ENCODE results near the gene RHCG. TPM values are rescaled to one million over a fixed set of nuclear protein-coding genes. Genes with fewer than 3 reads are reported as not detected.

RHCG gene
- total RNA-seq, 1 experiment from 2014 or later = 3.0 TPM

- Histone ChIP-seq H3K4me3 (ENCODE audit: low read depth in 2 of 2, low read length in 2 of 2) (no peak overlapping the region), H3K27me3 (ENCODE audit: control insufficient read depth, insufficient read depth, low read length) (no peaks in the 10 kb centered on the region), H3K36me3 (ENCODE audit: control insufficient read depth, insufficient read depth, low read length) (no peaks in the 10 kb centered on the region), H3K4me1 (ENCODE audit: control insufficient read depth, insufficient read depth, low read length) (peaks cover 29% of the 10 kb centered on the region), H3K9me3 (ENCODE audit: control insufficient read depth, insufficient read depth, low read depth, low read length) (no peaks in the 10 kb centered on the region), H3K27ac (ENCODE audit: low read length) (no peak overlapping the region)
- TF ChIP-seq SIN3A (IDR thresholded peaks at IDR 0.05; ENCODE audit: borderline replicate concordance, insufficient read depth, low read depth, low read length) = no peak
- peak; percentile 87 for TF ChIP-seq CTCF (IDR thresholded peaks at IDR 0.05)
- ChIA-PET CTCF (interaction anchor here (0.7 kb wide), 1 partner anchor 33 kb away, joined by 6 read pairs; no protein-coding TSS in a partner anchor), POLR2A (no interaction called here)
- DNase-seq (ENCODE audit: low read depth, low spot score) = no peak
- BruUV-seq (replicated peaks) = no TSS peak
- ATAC-seq = no peak
- in situ Hi-C loops (cut with HindIII; ENCODE audit: low pct_unique_long_range_greater_than_20kb, low sequenced_read_pairs) = no loop called here
- intact Hi-C loops (cut with micrococcal nuclease; ENCODE audit: unreplicated experiment) = loop anchor here (5.0 kb wide), 1 partner anchor 62 kb away; no protein-coding TSS in a partner anchor
Observed at GRCh38 chr15:89494941-89495637, 1.3 kb downstream of the RHCG start.

GRCh38 chr15:89494031-89494430 lies 2.4 kb downstream of the RHCG start:
- Histone ChIP-seq H3K4me1 (ENCODE audit: control insufficient read depth, insufficient read depth, low read length) (peaks cover 25% of the 10 kb centered on the region), H3K36me3 (ENCODE audit: control insufficient read depth, insufficient read depth, low read length) (no peaks in the 10 kb centered on the region), H3K27me3 (ENCODE audit: control insufficient read depth, insufficient read depth, low read length) (no peaks in the 10 kb centered on the region), H3K27ac (ENCODE audit: low read length) (no peak overlapping the region), H3K9me3 (ENCODE audit: control insufficient read depth, insufficient read depth, low read depth, low read length) (no peaks in the 10 kb centered on the region), H3K4me3 (ENCODE audit: low read depth in 2 of 2, low read length in 2 of 2) (no peak overlapping the region)
- no peak for TF ChIP-seq POLR2AphosphoS5 (IDR thresholded peaks at IDR 0.05; ENCODE audit: low read depth, low read length)
- no peak for TF ChIP-seq CTCF (IDR thresholded peaks at IDR 0.05)
- no peak for TF ChIP-seq REST (IDR thresholded peaks at IDR 0.05; ENCODE audit: insufficient read depth in 1 of 2, low read depth in 2 of 2, low read length in 1 of 2)
- no peak for TF ChIP-seq TCF7L2 (IDR thresholded peaks at IDR 0.05; ENCODE audit: low read depth, low read length)
- TF ChIP-seq SIN3A (IDR thresholded peaks at IDR 0.05; ENCODE audit: borderline replicate concordance, insufficient read depth, low read depth, low read length) = no peak
- no TSS peak for BruUV-seq (replicated peaks)
- DNase-seq (ENCODE audit: low read depth, low spot score) (no peak), ATAC-seq (no peak)
- intact Hi-C loops (cut with micrococcal nuclease; ENCODE audit: unreplicated experiment) = loop anchor here (5.0 kb wide), 1 partner anchor 63 kb away; no protein-coding TSS in a partner anchor
- ChIA-PET CTCF (no interaction called here), POLR2A (no interaction called here)
- in situ Hi-C loops (cut with HindIII; ENCODE audit: low pct_unique_long_range_greater_than_20kb, low sequenced_read_pairs) = no loop called here
